Skeletal muscle cell (primary cell): Measurements from ENCODE around the gene EN2.
A peak's percentile ranks its signal among the peaks of the same experiment; 100 is the strongest.

Source experiments
- DNase-seq: peaks from one replicate; pipeline ENCODE4 v3.0.0-alpha.2; 2010; ENCODE audit warnings: low read depth
- H3K4me3 ChIP-seq: 2 replicates; pipeline ENCODE4 v1.5.1; 2011; ENCODE audit warnings: low read depth, mild to moderate bottlenecking, control low read depth, low read length, moderate library complexity

Gene EN2

DNA sequence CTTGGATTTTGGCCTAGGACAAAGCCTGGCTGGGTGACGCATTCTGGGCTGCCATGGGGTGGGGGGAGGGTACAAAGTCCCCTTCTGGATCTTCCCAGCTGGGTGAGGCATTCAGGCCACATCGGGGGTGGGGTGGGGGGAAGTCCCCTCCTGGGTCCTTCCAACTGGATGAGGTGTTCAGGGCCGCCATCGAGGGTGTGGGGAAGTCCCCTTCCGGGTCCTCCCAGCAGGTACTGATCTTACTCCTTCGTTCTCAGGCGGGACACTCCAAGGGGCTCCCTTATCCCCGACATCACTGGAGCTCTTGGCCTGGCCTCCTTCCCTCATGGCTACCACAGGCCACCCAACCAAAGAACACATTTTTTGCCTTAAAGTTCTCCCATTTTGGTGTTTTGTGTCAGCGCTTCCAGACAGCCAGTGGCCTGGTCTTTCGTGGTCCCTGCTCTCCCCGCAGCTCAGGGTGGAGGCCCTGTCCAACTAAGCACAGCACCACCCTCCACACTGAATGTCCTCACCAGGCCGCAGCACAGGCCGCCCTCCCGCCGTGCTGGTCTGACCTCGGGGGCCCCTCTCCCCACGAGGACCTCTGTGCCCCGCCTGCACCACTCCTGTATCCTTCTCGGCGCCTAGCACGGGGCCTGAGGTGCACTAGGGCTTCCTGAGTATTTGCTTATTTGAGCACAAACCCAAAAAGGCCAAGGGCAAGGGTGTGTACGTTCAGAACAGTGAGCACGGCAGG is 38.5 kb downstream of the EN2 start:
- no peak for DNase-seq

DNA sequence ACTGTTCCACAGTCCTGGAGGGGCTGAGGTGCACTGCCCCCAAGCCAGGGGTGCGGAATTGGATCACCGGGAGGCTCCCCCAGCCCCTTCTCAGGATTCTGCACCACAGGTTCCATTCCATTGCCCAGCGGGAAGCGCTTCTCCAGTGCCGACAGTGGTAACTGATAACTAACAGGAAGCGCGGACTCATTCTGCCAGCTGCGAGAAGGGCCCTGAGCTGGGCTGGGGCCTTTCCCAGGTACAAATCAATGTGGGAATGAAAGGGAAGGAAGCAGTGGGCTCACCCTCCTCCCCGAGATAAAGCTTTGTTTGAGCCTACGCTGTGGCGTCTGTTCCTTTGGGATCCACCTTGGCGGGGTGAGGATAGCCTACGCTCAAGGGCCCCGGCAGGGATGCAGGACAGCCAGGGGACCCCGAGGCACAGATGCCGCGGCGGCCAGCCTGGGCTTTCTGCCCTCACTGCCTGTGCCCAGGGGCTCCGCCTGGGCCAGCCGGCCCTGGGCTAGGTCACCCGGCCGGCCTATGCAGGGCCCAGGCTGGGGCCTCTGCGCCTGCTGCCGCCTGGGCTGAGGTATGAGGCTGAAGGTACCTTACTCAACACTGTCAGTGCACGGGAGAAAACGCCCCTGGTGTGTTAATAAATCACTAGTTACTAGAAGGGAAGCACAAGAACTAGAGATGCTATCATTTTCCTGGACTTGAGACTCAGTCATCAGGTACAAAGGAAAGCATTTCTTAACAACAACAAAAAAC is 39.4 kb downstream of the EN2 start:
- no peak overlapping the region for H3K4me3 ChIP-seq
- DNase-seq = no peak

More for the DNA sequence above, 38.5 kb downstream of the EN2 start:
- H3K4me3 ChIP-seq = no peak overlapping the region

DNA sequence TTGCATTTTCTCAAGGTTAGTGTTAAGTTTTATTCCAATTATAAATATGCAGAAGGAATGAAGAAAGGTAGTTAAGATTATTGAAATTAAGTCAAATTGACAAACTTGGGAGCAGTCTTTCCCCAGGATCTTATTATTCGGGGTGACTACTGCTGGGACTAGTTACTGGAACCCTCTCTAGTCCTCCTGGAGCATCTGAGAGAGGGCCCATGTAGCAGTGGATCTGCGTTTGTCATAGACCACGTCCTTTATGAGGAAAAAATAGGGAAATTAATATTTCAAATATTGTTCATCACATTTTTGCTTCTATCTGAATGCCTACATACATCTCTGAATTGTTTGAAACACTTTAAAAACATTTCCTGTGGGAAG is 47.5 kb downstream of the EN2 start:
- DNase-seq = no peak
- H3K4me3 ChIP-seq = no peak overlapping the region

DNA sequence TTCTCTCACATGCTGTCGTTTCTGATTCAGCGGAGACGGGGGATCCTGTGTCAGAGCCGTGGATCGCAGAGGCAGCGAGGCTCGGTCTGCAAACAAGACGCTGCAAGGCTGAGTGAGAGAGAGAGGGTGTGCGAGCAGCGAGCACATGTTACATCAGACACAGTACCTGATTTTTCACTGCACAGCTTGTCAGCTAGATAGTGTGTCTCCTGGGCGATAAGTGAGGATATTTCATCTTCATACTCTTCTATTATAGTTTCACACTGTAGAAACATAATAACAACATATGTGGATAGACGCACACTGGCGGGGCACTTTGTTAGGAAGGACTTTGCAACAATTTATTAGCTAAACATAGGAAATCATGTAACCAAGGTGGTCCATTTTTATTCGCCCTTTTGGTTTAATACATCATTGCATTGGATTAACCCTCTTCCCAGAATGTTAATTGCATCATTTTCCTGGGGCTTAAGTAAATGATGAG is 49.0 kb downstream of the EN2 start:
- H3K4me3 ChIP-seq = peak overlapping the region; percentile 6
- peak; percentile 4 for DNase-seq

DNA sequence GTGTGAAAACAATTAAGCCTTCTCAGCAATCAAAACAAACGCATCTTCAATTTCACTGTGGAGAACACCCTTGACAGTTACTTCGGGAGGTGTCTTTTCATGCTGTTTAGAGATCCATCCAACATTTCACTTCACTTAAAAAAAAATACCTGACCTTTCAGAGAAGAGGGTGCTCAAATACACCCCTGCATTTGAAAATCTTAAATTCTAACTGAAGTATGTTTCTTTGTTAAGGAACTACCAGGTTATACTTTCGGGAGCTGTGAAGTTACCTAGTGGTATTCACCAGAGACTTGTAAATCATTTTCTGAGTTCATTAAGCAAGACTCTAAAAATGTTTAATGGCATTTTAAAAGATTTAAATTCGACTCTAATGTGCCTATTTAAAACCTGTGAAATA is 49.6 kb downstream of the EN2 start:
- no peak overlapping the region for H3K4me3 ChIP-seq

DNA sequence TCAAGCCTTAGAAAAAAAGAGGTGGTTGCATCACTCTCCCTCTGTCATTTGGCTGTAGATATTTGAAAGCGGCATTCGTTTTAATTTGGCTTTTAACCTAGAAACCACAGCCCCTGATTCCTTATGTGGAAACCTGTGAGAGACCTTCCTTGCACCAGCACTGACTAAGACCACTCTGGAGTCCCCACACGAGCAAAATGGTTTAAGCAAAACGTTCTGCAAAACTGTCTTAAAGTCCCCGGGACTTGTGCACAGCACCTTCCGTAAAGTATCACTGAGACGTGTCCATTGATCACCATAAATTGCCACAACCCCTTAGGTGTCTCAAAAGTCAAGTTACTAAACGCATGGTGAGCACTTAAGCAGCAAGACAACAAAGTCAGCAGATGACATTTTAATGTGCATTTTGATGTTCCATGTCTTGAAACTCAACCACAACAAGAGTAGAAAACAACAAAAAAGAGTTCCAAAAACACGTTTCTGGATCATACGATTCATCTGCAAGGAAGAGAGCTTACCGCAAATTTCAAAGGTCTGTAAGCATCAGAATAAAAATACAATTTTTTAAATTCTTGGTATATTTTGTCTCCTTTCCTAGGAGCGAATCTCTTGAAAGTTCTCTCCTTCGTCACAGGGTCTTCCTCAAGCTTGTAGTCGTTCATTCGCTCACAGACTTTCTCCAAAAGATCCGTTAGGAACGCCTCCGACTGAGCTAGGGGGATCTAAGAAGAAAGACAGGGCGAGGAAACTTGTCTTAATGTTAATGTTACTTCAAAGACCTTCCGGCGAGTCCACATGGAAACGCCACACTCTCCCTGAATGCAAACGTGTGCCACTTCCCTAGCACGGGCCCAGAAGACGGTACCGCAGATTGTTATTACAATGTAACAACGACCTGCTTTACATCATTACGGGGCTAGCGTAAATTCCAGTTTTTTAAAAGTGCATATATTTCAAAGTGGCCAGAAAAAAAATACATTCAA is 50.7 kb downstream of the EN2 start:
- no peak for DNase-seq
- no peak overlapping the region for H3K4me3 ChIP-seq

More for the DNA sequence above, 49.6 kb downstream of the EN2 start:
- DNase-seq = no peak

DNA sequence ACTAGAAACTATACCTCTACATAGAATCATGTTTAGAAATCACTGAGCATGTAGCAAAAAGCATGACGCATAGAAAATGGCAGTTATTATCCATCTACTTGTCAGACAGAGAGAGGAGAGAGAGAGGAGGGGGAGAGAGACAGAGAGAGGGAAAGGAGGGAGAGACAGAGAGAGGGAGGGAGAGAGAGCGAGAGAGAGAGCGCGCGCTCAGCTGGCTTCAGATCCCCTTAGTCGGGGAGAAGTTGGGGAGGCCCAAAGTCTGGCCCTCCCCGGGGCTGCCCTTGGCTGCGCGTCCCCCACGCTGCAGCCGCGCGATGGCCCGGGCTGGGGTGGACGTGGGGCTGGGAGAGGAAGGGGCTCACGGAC is 51.4 kb downstream of the EN2 start:
- H3K4me3 ChIP-seq = no peak overlapping the region
- no peak for DNase-seq

DNA sequence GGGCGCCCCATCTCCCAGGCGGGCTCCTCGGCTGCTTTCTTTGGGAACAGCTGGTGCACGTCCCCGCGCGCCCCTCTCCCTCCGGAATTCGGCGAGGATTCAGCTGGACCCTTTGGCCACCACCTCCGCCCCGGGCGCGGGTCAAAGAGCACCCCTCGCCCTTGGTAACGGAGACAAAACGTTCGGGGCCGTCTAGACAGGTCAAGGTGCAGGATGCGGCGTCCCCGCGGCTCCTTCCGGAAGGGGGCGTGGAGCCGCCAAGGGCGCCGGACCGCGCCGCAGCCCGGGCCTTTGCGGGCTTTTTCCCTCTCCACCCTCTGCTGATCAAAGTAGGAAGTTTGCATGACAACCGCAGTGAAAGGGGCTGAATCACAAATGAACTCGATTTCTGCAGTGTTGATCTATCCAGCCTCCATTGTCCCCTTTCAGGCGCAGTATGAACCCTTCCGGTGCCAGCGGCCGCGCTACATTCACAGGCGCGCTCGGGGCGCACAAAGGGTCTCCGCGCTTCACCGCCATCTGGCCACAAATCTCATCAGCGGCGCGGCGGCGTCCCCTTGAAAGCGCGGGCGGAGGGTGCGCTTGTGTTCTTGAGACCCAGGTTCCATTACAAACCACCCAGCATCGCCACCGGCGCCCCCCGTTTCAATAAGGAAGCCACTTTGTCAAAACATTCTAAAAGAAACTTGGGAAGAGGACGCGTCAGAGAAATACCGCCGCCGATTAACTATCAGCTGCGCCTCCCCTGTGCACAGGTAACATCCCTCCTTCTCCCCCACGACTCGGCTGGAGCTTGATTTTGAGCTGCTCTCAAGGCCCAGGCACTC is 52.0 kb downstream of the EN2 start:
- no peak overlapping the region for H3K4me3 ChIP-seq

DNA sequence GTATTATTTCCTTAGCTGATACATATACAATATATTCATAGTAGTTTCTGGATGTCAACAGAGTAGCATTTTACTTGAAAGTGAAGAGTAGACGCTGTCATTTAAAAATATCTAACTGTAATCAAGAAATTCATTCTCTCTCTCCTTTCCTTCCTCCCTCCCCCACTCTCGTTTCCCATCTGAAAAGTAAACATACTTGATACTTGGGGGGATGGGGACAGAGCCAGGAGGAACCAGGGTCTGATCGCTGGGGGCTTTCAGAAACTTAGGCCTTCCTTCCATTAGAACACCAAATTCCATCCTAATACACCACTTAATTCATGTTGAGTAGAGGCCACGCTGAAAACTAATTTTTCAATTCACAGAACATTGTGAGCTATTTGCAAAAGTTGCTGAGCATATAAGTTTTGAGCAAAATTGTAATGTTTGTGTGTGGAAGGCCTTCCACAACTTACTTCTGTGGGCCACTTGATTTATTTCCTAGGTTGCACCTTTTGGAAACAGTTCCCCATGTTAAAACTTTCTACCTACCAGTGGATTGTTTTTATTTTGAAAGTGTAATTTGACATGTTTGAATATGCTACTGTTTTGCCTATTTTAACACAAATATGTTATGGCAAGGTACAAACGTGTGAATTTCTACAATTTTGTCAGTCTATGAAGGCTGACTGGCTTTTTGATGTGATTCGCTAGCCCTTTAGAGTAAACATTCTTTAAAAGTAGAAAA is 53.2 kb downstream of the EN2 start:
- DNase-seq = no peak
- no peak overlapping the region for H3K4me3 ChIP-seq

More for the DNA sequence above, 52.0 kb downstream of the EN2 start:
- no peak for DNase-seq

DNA sequence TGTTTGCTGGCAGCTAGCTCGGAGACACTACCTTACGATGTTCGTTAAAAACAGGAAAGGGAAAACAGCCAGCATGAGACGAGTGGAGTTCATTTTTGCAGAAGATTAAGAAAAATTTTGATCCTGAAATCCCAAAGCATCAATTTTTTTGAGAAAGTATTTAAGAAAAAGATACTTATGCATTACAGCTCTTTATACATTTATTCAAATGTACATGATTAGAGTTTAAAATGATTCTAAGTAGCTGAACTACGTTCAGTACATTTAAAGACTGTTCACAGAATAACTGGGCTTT is 53.7 kb downstream of the EN2 start:
- H3K4me3 ChIP-seq = no peak overlapping the region
- no peak for DNase-seq

DNA sequence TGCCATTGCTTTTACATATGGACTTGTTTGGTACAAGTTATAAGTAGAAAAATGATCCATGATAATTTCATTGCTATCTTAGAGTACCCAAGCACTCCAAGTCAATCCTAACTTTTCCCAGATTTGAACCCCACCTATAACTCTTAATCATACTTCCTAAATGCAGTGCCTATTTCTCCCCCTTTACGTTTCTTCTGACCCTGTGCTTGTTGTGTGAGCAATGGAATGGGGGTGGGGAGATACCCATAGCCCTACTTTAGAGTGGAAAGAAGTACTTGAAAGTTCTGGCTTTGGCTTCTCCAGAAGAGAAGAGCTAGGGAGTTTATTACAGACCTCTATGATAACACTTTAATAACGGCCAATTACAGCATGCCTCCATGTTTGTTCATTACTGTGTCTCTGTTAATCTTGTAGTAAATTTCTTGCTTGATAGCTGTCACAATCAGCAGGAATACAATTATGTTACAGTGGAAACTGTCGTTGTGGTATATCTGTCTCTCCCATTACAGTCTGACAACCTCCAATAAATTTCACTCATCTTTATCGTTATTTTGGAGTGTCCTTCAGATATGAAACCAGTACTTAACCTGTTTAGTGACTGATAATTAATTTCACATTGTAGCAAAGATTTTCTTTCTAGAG is 54.4 kb downstream of the EN2 start:
- DNase-seq = no peak
- no peak overlapping the region for H3K4me3 ChIP-seq

DNA sequence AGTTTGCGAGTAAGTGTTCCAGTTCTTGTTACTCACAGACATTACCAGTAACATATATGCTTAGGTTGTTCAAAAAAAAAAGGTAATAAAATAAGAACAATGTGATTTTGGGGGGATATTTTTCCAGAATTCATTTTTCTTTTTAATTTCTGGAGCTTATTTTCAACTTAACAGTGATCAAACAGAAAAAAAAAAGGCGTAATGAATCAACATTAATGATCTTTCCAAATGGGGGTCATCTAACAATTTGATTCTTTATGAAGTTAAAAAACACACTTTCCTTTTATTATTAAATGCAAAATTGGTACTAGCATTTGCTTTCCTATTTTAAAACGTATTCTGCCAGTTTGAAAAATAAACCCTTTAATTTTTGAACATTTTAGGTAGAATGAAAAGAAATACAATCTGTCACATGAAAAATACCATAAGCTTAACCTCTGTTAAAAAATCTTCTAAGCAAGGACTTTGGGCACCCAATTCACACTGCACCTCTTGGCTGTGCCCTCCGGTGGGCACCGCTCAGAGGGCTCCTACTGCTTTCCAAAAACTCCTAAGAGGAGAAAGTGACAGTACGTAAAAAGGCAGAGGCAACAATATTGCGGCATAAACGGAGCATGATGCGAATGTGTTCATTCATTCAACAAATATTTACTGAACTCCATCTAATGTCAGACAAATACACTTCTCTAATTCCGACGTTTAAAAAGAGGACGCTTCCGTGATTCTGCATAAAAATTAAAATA is 55.8 kb downstream of the EN2 start:
- DNase-seq = no peak
- no peak overlapping the region for H3K4me3 ChIP-seq

DNA sequence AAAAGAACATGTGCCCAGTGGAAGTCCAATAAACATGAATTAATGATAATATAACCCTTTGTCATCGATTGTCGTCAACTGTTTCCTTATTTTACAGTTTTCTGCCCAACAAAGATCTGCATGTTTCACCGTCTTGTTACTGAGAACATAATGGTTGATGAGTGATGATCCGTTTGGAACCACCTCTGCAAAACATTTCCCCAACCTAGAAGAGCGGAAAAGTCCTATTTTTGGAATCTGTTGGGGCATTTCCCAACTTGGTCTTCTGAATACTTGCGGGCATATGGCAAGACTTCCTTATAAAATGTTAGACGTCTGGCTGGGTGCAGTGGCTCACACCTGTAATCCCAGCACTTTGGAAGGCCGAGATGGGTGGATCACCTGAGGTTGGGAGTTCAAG is 56.4 kb downstream of the EN2 start:
- no peak overlapping the region for H3K4me3 ChIP-seq
- no peak for DNase-seq
